Stimulated activated CD8-positive, alpha-beta memory T cell treated with anti-CD3 and anti-CD28 coated beads, Interleukin-4, amount 100 ng/mL, for 24 hours (primary cell): ENCODE measurements around the gene BGLAP.

Experiments
- DNase-seq: peaks from one replicate; pipeline ENCODE4 v3.0.0-alpha.2; 2020; ENCODE audit warnings: low read depth

BGLAP gene

DNA sequence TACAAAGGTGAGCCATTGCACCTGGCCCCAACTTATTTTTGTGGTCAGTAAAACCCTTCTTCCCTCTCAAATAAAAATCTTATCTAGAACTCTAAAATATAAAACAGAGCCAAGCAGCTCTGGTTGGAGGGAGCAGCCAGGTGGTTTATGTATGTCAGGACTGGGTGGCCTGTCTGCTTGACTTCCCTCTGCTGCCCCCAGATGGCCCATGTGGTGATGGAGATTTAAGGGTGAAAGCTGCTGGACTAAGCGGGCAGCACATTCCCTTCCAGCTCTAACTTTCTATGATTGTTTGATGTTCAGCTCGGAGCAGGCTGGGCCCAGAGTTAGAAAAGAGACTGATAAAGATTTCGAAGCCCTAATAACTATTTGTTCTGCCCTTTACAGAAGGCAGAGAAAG is 17.8 kb downstream of the BGLAP start:
- no peak for DNase-seq

- no peak for DNase-seq
Measured at GRCh38 chr1:156260896-156261295, 18.9 kb downstream of the BGLAP start.

DNA sequence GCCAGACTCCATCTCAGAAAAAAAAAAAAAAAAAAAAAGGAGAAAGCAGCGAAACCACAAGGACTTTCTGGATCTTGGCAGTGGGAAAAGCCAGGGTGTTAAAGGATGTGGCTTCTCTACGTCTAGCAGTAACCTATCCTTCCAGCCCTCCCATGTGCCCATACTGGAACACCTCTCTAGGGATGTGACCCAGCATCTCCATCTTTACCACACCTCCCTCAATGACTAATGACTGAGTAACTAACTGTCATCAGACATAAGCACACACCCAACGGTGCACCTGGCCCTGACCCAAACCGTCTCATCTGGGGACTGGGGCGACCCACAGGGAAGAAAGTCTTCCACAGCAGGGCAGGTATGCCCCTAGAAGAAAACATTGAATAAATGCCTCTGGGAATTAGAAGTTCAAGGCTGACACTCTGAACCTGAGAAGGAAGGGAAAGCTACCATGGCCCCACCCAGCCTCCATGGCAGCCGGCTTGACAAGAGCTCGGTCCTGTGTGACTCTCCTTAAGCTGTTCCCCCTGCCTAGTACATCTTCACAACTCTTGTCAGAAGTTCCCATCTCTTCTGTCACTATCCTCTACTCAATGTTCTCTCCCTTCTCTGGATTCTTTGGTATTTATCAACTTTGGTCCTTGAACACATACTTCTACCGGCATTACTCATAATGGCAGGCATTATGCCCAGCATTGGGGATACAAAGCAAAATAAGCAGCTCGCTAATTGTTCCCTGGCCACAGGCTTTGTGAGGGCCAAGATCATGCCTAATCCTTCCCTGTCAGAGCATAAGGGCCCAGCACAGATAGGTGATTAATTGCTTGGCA is 20.7 kb downstream of the BGLAP start:
- DNase-seq: no peak

DNA sequence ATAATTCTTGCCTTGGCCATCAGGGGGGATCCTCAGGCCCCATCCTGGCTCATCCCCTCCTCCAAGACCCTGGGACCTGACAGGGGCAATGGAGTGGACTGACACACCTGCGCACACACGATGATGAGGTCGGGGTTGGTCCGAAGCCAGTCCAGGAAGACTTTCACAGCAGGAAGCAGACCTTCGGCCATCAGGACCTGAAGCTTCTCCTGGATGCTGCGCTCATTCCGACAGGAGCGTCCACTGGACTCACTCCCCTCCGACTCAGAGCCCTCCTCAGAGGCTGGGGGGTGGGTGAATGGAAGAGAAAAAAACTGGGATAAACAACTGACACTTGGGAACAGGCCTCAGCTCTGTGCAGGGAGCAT is 21.3 kb downstream of the BGLAP start:
- no peak for DNase-seq

GRCh38 chr1:156266051-156266450 is 24.1 kb downstream of the BGLAP start:
- no peak for DNase-seq

GRCh38 chr1:156268336-156268735 is 26.4 kb downstream of the BGLAP start:
- DNase-seq: no peak

DNA sequence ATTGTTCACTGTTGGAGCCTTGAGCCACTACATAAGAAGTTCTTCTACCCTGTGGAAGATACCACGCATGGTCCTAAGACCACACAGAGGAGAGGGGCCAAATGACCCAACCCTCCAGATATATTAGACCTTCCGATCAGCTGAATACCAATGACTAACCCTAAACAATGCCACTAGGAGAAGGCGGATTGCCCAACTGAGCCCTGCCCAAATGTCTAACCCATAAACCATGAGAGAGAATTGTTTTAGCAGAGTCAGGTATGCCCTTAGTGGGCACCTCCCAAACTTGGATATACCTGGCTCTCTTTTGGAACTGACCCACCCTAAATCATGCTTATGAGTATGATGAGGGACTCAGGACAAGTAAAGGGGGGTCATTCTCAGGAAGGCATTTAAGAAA is 28.3 kb downstream of the BGLAP start:
- no peak for DNase-seq

DNA sequence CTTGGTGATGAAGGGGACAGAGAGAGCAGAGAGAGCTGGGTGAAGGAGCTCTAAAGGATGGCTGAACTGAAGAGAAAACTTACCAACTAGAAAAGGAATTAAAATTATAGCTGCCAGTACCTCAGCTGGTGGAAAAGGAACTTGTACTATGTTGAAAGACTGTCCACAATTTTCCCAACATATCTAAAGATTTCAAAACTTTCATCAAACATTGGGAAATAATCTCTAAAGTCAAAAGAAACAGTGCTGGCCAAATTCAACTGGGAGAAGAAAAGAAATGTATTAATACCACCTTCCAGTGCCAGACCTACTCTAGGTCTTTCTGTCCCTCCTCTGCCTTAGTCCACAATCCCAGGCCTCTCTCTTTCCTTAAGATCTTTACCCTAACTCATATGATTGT is 34.5 kb downstream of the BGLAP start:
- no peak for DNase-seq

DNA sequence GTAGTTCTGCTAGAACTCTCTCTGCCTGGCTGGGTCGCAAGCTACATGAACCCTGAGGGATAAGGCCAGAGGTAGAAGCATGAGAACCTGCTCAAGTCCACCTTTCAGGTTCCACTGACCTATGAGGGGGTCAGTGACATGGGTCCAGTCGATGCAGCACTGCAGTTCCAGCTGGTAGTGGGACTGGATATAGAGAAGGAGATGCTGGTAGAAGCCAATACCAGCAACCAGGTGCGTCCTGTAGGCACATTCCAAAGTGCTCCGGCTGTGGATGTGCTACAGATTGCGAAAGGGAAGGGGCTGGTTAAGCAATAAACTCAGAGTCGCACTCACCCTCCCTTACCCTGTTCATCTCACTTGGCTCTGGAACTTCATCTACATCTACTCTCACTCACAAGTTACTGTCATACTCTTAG is 35.0 kb downstream of the BGLAP start:
- no peak for DNase-seq

DNA sequence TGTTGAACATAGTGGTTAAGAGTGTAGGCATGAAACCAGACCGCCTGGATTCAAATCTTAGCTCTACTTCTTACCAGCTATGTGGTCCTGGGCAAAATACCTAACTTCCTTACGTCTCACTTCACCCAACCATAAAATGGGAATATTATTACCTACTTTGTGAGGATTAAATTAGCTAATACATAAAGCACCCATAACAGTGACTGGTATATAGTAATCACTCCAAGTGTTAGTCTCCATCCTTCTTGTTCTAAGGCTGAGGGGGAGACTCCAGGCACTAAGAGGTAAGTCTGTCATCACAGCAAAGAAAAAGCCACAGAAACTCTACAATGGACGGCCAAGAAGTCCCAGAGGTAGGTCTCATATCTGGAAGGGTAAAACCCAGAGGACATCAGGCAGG is 37.9 kb downstream of the BGLAP start:
- DNase-seq: no peak

GRCh38 chr1:156281281-156281680 is 39.3 kb downstream of the BGLAP start:
- DNase-seq: peak; percentile 38

- no peak for DNase-seq
Measured at GRCh38 chr1:156281693-156282478, 39.9 kb downstream of the BGLAP start.

DNA sequence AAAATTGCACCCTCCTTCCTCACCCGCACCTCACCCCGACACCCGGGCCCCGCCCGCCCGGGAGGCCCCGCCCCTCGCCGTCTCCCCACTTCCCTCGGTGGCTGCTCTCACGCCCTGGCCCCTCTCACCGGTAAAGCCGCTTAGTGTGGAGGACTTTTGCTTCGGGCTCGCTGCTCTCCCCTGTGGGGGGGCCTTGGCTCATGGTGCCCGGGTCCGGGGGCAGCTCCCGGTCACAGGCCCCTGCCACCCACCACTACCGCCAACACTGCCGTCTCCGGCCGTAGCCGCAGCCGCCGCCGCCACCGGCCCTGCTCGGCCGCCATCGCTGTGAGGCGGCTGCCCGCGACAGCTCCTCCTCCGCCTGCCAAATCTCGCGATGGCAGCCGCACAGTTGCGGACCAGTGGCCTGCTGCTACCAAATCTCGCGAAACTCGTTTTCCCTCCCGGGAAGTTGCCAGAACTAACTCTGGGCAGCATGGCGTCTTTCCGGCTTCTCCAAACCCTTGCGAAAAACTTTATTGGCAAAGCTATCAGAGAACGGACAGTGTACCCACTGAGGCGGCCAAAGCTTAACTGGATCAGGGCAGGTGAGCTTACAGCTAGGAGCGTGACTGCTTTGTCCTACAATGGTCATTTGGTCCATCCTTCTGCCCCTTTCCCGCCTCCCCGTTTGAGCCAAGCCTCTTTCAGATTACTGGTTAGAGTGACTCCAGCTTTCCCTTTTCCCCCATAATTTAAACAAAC is 40.7 kb downstream of the BGLAP start, which contains the start of gene SMG5:
Gene SMG5, minus strand, starts transcription at position 347 of the 744 bp plus-strand sequence. Its CDS starts 145 bp downstream, at position 202.
- peak; percentile 89 for DNase-seq

DNA sequence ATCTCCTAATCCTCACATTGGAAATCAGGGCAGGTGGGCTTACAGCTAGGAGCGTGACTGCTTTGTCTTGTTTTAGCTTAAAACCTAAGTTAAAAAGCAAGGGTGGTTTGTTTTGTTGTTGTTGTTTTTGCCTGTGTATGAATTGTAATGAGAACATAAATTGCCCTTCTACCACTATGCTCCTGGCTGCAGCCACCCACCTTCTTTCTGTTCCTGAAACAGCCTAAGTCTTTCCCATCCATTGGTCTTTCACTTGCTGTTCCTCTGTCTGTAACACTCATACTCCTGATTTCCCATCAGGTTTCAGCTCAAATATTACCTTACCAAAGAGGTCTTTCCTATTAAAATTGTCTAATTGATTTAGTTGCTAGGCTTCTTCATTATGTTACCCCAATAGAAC is 41.5 kb downstream of the BGLAP start:
- DNase-seq: no peak

- DNase-seq: no peak
Measured at GRCh38 chr1:156284112-156284511, 42.1 kb downstream of the BGLAP start, which contains the start of gene TMEM79. TMEM79 (plus strand) TSS chr1:156284325; CDS start chr1:156285227, 902 bp downstream.

GRCh38 chr1:156284757-156285156 is 42.8 kb downstream of the BGLAP start:
- no peak for DNase-seq

DNA sequence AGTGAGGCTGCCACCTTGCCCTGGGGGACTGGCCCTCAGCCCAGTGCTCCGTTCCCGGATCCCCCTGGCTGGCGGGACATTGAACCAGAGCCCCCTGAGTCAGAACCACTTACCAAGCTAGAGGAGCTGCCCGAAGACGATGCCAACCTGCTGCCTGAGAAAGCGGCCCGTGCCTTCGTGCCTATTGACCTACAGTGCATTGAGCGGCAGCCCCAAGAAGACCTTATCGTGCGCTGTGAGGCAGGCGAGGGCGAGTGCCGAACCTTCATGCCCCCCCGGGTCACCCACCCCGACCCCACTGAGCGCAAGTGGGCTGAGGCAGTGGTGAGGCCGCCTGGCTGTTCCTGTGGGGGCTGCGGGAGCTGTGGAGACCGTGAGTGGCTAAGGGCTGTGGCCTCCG is 43.5 kb downstream of the BGLAP start:
- DNase-seq: no peak

GRCh38 chr1:156286061-156286460 is 44.1 kb downstream of the BGLAP start:
- DNase-seq: no peak

- DNase-seq: no peak
Measured at GRCh38 chr1:156289857-156290256, 47.9 kb downstream of the BGLAP start.

GRCh38 chr1:156291226-156292061 is 49.5 kb downstream of the BGLAP start:
- peak; percentile 24 for DNase-seq
